ENCODE data around the gene BATF3.

DNA sequence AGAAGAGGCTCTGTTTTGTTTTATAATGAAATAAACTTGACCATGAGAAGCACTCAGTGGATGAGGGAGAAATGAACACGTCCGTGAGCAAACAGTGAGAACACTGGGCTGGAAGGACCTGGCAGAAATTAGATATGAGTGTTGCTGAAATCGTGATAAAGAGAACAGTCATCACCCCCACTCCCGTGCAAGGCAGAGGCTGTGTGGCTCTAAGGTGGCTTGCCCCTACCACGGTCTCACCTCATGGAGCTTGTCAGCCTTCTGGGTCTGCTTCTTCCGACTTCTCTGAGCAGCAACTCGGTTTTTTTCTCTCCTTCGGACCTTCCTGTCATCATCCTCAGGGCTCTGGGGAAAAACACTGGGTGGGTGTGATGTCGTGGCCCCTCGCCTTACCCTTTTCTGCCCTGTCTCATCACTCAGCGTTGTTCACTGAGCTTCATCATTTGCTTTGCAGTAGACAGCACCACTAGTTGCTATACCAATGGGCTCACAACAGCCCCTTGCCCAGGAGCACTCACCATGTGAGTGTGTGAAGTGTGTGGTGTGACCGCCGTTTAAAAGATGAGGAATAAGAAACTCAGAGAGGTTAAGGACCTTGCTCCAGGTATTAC is 2.8 kb downstream of the BATF3 start:
- TF ChIP-seq, protein P1, sequence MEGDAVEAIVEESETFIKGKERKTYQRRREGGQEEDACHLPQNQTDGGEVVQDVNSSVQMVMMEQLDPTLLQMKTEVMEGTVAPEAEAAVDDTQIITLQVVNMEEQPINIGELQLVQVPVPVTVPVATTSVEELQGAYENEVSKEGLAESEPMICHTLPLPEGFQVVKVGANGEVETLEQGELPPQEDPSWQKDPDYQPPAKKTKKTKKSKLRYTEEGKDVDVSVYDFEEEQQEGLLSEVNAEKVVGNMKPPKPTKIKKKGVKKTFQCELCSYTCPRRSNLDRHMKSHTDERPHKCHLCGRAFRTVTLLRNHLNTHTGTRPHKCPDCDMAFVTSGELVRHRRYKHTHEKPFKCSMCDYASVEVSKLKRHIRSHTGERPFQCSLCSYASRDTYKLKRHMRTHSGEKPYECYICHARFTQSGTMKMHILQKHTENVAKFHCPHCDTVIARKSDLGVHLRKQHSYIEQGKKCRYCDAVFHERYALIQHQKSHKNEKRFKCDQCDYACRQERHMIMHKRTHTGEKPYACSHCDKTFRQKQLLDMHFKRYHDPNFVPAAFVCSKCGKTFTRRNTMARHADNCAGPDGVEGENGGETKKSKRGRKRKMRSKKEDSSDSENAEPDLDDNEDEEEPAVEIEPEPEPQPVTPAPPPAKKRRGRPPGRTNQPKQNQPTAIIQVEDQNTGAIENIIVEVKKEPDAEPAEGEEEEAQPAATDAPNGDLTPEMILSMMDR (IDR thresholded peaks at IDR 0.05): no peak
- TF ChIP-seq POLR2A (IDR thresholded peaks at IDR 0.05; ENCODE audit: low read length) (no peak), POLR2AphosphoS2 (conservative IDR thresholded peaks at IDR 0.05; ENCODE audit: low read length) (no peak), HDAC2 (IDR thresholded peaks at IDR 0.05) (no peak), NPAS2 (CRISPR knock-in tag; IDR thresholded peaks at IDR 0.05; ENCODE audit: borderline replicate concordance) (no peak), JUN (IDR thresholded peaks at IDR 0.05) (no peak), JUNB (IDR thresholded peaks at IDR 0.05) (no peak), EP300 (IDR thresholded peaks at IDR 0.05) (no peak), CHD2 (IDR thresholded peaks at IDR 0.05; ENCODE audit: low read length, partially characterized antibody) (no peak), ESRRA (IDR thresholded peaks at IDR 0.05; ENCODE audit: borderline replicate concordance, low read length) (no peak)
- TF ChIP-seq, protein P2, sequence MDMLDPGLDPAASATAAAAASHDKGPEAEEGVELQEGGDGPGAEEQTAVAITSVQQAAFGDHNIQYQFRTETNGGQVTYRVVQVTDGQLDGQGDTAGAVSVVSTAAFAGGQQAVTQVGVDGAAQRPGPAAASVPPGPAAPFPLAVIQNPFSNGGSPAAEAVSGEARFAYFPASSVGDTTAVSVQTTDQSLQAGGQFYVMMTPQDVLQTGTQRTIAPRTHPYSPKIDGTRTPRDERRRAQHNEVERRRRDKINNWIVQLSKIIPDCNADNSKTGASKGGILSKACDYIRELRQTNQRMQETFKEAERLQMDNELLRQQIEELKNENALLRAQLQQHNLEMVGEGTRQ (IDR thresholded peaks at IDR 0.05): no peak
- TF ChIP-seq, protein P3, sequence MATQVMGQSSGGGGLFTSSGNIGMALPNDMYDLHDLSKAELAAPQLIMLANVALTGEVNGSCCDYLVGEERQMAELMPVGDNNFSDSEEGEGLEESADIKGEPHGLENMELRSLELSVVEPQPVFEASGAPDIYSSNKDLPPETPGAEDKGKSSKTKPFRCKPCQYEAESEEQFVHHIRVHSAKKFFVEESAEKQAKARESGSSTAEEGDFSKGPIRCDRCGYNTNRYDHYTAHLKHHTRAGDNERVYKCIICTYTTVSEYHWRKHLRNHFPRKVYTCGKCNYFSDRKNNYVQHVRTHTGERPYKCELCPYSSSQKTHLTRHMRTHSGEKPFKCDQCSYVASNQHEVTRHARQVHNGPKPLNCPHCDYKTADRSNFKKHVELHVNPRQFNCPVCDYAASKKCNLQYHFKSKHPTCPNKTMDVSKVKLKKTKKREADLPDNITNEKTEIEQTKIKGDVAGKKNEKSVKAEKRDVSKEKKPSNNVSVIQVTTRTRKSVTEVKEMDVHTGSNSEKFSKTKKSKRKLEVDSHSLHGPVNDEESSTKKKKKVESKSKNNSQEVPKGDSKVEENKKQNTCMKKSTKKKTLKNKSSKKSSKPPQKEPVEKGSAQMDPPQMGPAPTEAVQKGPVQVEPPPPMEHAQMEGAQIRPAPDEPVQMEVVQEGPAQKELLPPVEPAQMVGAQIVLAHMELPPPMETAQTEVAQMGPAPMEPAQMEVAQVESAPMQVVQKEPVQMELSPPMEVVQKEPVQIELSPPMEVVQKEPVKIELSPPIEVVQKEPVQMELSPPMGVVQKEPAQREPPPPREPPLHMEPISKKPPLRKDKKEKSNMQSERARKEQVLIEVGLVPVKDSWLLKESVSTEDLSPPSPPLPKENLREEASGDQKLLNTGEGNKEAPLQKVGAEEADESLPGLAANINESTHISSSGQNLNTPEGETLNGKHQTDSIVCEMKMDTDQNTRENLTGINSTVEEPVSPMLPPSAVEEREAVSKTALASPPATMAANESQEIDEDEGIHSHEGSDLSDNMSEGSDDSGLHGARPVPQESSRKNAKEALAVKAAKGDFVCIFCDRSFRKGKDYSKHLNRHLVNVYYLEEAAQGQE (IDR thresholded peaks at IDR 0.05): no peak
